Measurements from ENCODE around the gene TAF13.

DNA sequence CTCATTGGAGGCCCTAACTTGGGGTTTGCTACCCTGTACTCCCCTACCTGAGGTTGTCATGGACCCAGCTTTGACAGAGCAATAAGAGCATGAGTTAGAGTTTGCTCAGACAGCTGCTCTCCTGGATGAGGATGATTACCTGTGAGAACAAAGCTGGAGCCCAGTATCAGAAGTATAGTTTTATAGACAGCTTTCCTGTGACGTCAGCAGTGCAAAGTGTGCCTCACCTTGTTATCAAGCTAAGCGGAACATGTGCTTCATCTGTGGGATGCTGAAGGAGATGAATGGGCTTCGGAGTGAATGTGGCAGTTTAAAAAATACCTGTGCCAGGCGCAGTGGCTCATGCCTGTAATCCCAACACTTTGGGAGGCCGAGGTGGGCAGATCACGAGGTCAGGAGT is 28.5 kb downstream of the TAF13 start:
- TF ChIP-seq POLR2A (IDR thresholded peaks at IDR 0.05; ENCODE audit: low read depth, low read length) (no peak), CTCF (conservative IDR thresholded peaks at IDR 0.05; ENCODE audit: low read depth, low read length) (no peak)
- TF ChIP-seq, protein P1, sequence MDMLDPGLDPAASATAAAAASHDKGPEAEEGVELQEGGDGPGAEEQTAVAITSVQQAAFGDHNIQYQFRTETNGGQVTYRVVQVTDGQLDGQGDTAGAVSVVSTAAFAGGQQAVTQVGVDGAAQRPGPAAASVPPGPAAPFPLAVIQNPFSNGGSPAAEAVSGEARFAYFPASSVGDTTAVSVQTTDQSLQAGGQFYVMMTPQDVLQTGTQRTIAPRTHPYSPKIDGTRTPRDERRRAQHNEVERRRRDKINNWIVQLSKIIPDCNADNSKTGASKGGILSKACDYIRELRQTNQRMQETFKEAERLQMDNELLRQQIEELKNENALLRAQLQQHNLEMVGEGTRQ (IDR thresholded peaks at IDR 0.05; ENCODE audit: low read depth, low read length), result no peak

All from IMR-90 (cell line).